Adrenal gland (tissue), 12 donors: ENCODE measurements around the gene TBC1D2B. TPM values are rescaled to one million over a fixed set of nuclear protein-coding genes. Genes with fewer than 3 reads are reported as not detected.
"Not testable (repeated sequence)": the region's sequence is repeated elsewhere in the genome, so short reads cannot be mapped to it uniquely, and the experiment has no call there.

ENCODE experiments used
- DNase-seq, 7 donors: peaks; one replicate each; pipeline ENCODE4 v3.0.0-alpha.2; 2019 to 2020
- H3K27ac ChIP-seq, 5 donors: fragments of 200-600 bp; sonication (generic) in 4 of 5; 1 replicate in 3 of 5; 2 replicates in 2 of 5; pipeline versions ENCODE4 v1.5.1 to v1.8.0; 2016 to 2020; ENCODE audit warnings: mild to moderate bottlenecking in 1 of 5
- H3K27me3 ChIP-seq: fragments of 200-600 bp; 2 replicates; pipeline ENCODE4 v1.8.0; 2021
- H3K36me3 ChIP-seq, 2 donors: fragments of 200-600 bp; replicated peaks in 1 of 2; 1 replicate in 1 of 2; 2 replicates in 1 of 2; pipeline versions ENCODE4 v1.5.1 to v1.8.0; 2018 to 2022
- H3K4me1 ChIP-seq, 2 donors: fragments of 200-600 bp; replicated peaks in 1 of 2; 1 replicate in 1 of 2; 2 replicates in 1 of 2; pipeline versions ENCODE4 v1.5.1 to v1.8.0; 2018 to 2021
- H3K4me3 ChIP-seq, 4 donors: fragments of 200-600 bp; sonication (generic) in 3 of 4; one replicate each; pipeline ENCODE4 v1.5.1; 2016 to 2018
- H3K9me3 ChIP-seq, 3 donors: fragments of 200-600 bp; sonication (generic) in 1 of 3; replicated peaks in 1 of 3; 1 replicate in 2 of 3; 2 replicates in 1 of 3; pipeline versions ENCODE4 v1.5.1 to v1.8.0; 2016 to 2021
- CTCF ChIP-seq, 6 experiments: fragments of 450-650 bp in 4 of 6; fragments of 200-600 bp in 2 of 6; sonication (generic) in 1 of 6; IDR thresholded peaks; 1 replicate in 5 of 6; 2 replicates in 1 of 6; pipeline versions ENCODE4 v1.5.1 to v1.8.0; 2016 to 2021; ENCODE audit warnings: antibody characterized with exemption in 6 of 6, mild to moderate bottlenecking in 2 of 6, moderate library complexity in 1 of 6
- POLR2A ChIP-seq, 2 donors: fragments of 450-650 bp; IDR thresholded peaks; one replicate each; pipeline ENCODE4 v1.6.1; 2017; ENCODE audit warnings: antibody characterized with exemption in 2 of 2, mild to moderate bottlenecking in 2 of 2, moderate library complexity in 1 of 2
- WGBS, 4 donors: extraction: QIAGEN DNeasy Blood & Tissue Kit in 2 of 4; methylation state at CpG; one replicate each; pipeline versions ENCODE4 v1.1.5 to v1.1.7; 2013 to 2017; 5-methylcytosine and 5-hydroxymethylcytosine counted together
- intact Hi-C, 2 donors: fragments of 100-400 bp; cut with DNase I; formaldehyde crosslinking; loops; one replicate each; pipeline versions ENCODE4 v1.14.1 to v1.15.0; 2022 to 2023
- polyA plus RNA-seq, 3 donors: library from polyadenylated mRNA; stranded (reverse); fragments of 200-250 nt in 2 of 3; fragments of 350-450 nt in 1 of 3; fragmentation: Illumina TruSeq in 1 of 3; extraction: RNeasy Lipid Tissue Mini Kit (QIAGEN cat#74804) in 1 of 3; gene quantifications; one replicate each; pipeline ENCODE4 v1.2.3, GENCODE V29; 2013 to 2014
- total RNA-seq, 9 donors: library from RNA; depleted of rRNA in 4 of 9; stranded (reverse); fragments of >200 nt in 4 of 9; fragments of 120-200 nt in 1 of 9; fragmentation: NEBNext Ultra II Directional in 1 of 9; extraction: Animal tissue kit (Norgen Biotek cat#: 25700) in 1 of 9; gene quantifications; one replicate each; pipeline versions ENCODE4 v1.1.0 to v1.2.4, GENCODE V29; 2013 to 2023
- donor health status: healthy with polysubstance abuse.
- donor health status: Bipolar disorder and iron deficiency.
- donor health status: DM: yes; HTN: yes; CAD: no.
- donor health status: DM: no; HTN: no; CAD: no.
- donor health status: DM: no; HTN: no; CAD: no.
- donor health status: DM: yes; HTN: yes; CAD: no.

TBC1D2B gene
- total and polyA plus RNA-seq, 12 donors: 16.3 to 95.0 (median 54.6) TPM

- H3K27me3 ChIP-seq: no peaks in the 10 kb centered on the region
- TF ChIP-seq POLR2A (IDR thresholded peaks at IDR 0.05): no peak
- TF ChIP-seq CTCF (IDR thresholded peaks at IDR 0.05): no peak
- H3K4me1 ChIP-seq: no peaks in the 10 kb centered on the region
- H3K36me3 ChIP-seq: no peaks in the 10 kb centered on the region
- 32 to 48% (median 38%) methylated on average over 12 to 15 of the region's 15 CpGs for WGBS, 4 donors
- H3K9me3 ChIP-seq: no peaks in the 10 kb centered on the region
- peak in 3 of 7 donors; percentile 43 to 54 (median 49) for DNase-seq
- no peak overlapping the region for H3K4me3 ChIP-seq
- no peak overlapping the region for H3K27ac ChIP-seq
- intact Hi-C loops: no loop called here
Observed at GRCh38 chr15:77983708-77984445, 93.6 kb downstream of the TBC1D2B start.

GRCh38 chr15:77983091-77983707 lies 94.3 kb downstream of the TBC1D2B start:
- peak in 2 of 7 donors; percentile 21 to 36 for DNase-seq
- H3K9me3 ChIP-seq: no peaks in the 10 kb centered on the region
- intact Hi-C loops: no loop called here
- WGBS, 4 donors: 78 to 84% (median 83%) methylated on average over 9 to 10 of the region's 10 CpGs
- no peak for TF ChIP-seq CTCF (IDR thresholded peaks at IDR 0.05)
- no peak for TF ChIP-seq POLR2A (IDR thresholded peaks at IDR 0.05)
- H3K4me3 ChIP-seq: no peak overlapping the region
- H3K27me3 ChIP-seq: no peaks in the 10 kb centered on the region
- no peaks in the 10 kb centered on the region for H3K4me1 ChIP-seq
- no peaks in the 10 kb centered on the region for H3K36me3 ChIP-seq
- H3K27ac ChIP-seq: no peak overlapping the region

GRCh38 chr15:77982127-77982490 lies 95.4 kb downstream of the TBC1D2B start:
- WGBS, 4 donors: 77 to 87% (median 83%) methylated on average over 6 to 10 of the region's 10 CpGs
- no peaks in the 10 kb centered on the region for H3K9me3 ChIP-seq
- H3K4me1 ChIP-seq: no peaks in the 10 kb centered on the region
- intact Hi-C loops: no loop called here
- no peaks in the 10 kb centered on the region for H3K27me3 ChIP-seq
- peak in 1 of 7 donors; percentile 30 for DNase-seq
- H3K4me3 ChIP-seq: no peak overlapping the region
- no peak overlapping the region for H3K27ac ChIP-seq
- TF ChIP-seq POLR2A (IDR thresholded peaks at IDR 0.05) (no peak), CTCF (IDR thresholded peaks at IDR 0.05) (no peak)
- no peaks in the 10 kb centered on the region for H3K36me3 ChIP-seq

GRCh38 chr15:77981281-77982126 lies 96.0 kb downstream of the TBC1D2B start:
- Histone ChIP-seq H3K4me3 (no peak overlapping the region), H3K9me3 (no peaks in the 10 kb centered on the region), H3K27ac (no peak overlapping the region), H3K27me3 (no peaks in the 10 kb centered on the region), H3K36me3 (no peaks in the 10 kb centered on the region), H3K4me1 (no peaks in the 10 kb centered on the region)
- TF ChIP-seq POLR2A (IDR thresholded peaks at IDR 0.05): no peak
- intact Hi-C loops: no loop called here
- DNase-seq: peak in 1 of 7 donors; percentile 45
- 70 to 89% (median 85%) methylated on average over 10 to 30 of the region's 30 CpGs for WGBS, 4 donors

- intact Hi-C loops, DNase-seq, H3K4me3 ChIP-seq, H3K36me3 ChIP-seq, H3K27ac ChIP-seq, H3K9me3 ChIP-seq, H3K27me3 ChIP-seq, H3K4me1 ChIP-seq: not testable (repeated sequence)
- WGBS, 4 donors: 83 to 95% (median 89%) methylated on average over 4 to 5 of the region's 5 CpGs
Observed at GRCh38 chr15:77980674-77981073, 96.8 kb downstream of the TBC1D2B start.
